H9 (cell line): ENCODE results near the gene GPC6. TPM values are rescaled to one million over a fixed set of nuclear protein-coding genes. Genes with fewer than 3 reads are reported as not detected.

Source experiments
- DNase-seq: peaks from one replicate; pipeline ENCODE4 v3.0.0-alpha.2; 2017
- H2AFZ ChIP-seq: one replicate; pipeline ENCODE4 v1.6.1; 2013; ENCODE audit warnings: mild to moderate bottlenecking, low read length, control low read depth, moderate library complexity
- H2AK5ac ChIP-seq: 2 replicates; pipeline ENCODE4 v1.6.1; 2013; ENCODE audit warnings: low read length, control low read depth, mixed read lengths; ENCODE audit not compliant: insufficient read length
- H2BK120ac ChIP-seq: one replicate; pipeline ENCODE4 v1.6.1; 2013; ENCODE audit warnings: low read depth, mild to moderate bottlenecking, low read length, control low read depth, inconsistent platforms; ENCODE audit not compliant: poor library complexity, severe bottlenecking
- H2BK12ac ChIP-seq: 2 replicates; pipeline ENCODE4 v1.6.1; 2013; ENCODE audit warnings: low read length, control low read depth, mixed read lengths, low read depth; ENCODE audit not compliant: insufficient read length
- H2BK15ac ChIP-seq: 2 replicates; pipeline ENCODE4 v1.6.1; 2013; ENCODE audit warnings: low read depth, low read length, control low read depth
- H2BK20ac ChIP-seq: one replicate; pipeline ENCODE4 v1.6.1; 2013; ENCODE audit warnings: low read depth, mild to moderate bottlenecking, low read length, control low read depth, inconsistent platforms; ENCODE audit not compliant: poor library complexity, severe bottlenecking
- H2BK5ac ChIP-seq: 2 replicates; pipeline ENCODE4 v1.6.1; 2013; ENCODE audit warnings: low read length, control low read depth, mixed read lengths; ENCODE audit not compliant: insufficient read length
- H3K14ac ChIP-seq: 2 replicates; pipeline ENCODE4 v1.6.1; 2013; ENCODE audit warnings: low read length, control low read depth; ENCODE audit not compliant: insufficient read depth
- H3K18ac ChIP-seq: 2 replicates; pipeline ENCODE4 v1.6.1; 2013; ENCODE audit warnings: low read depth, mild to moderate bottlenecking, mixed read lengths, low read length, control low read depth; ENCODE audit not compliant: insufficient read length
- H3K23ac ChIP-seq: 2 replicates; pipeline ENCODE4 v1.6.1; 2013; ENCODE audit warnings: low read length, control low read depth, mixed read lengths, low read depth; ENCODE audit not compliant: insufficient read length
- H3K23me2 ChIP-seq: 2 replicates; pipeline ENCODE4 v1.6.1; 2013; ENCODE audit warnings: low read depth, mild to moderate bottlenecking, mixed read lengths, low read length, control low read depth; ENCODE audit not compliant: insufficient read length, poor library complexity, severe bottlenecking
- H3K27ac ChIP-seq: 2 replicates; pipeline ENCODE4 v1.5.1; 2013; ENCODE audit warnings: low read length, control low read depth, mixed read lengths, low read depth; ENCODE audit not compliant: insufficient read length
- H3K27me3 ChIP-seq: 2 replicates; pipeline ENCODE4 v1.6.1; 2013; ENCODE audit warnings: low read length, control low read depth, inconsistent platforms; ENCODE audit not compliant: insufficient read depth
- H3K4ac ChIP-seq: 2 replicates; pipeline ENCODE4 v1.6.1; 2013; ENCODE audit warnings: low read depth, mild to moderate bottlenecking, control low read depth, inconsistent platforms, low read length, moderate library complexity
- H3K4me1 ChIP-seq: 2 replicates; pipeline ENCODE4 v1.6.1; 2013; ENCODE audit warnings: low read length, control low read depth, inconsistent platforms; ENCODE audit not compliant: insufficient read depth
- H3K4me2 ChIP-seq: 2 replicates; pipeline ENCODE4 v1.6.1; 2013; ENCODE audit warnings: low read length, control low read depth, mixed read lengths; ENCODE audit not compliant: insufficient read length, insufficient read depth
- H3K56ac ChIP-seq: 2 replicates; pipeline ENCODE4 v1.6.1; 2013; ENCODE audit warnings: low read depth, mild to moderate bottlenecking, mixed read lengths, low read length, control low read depth; ENCODE audit not compliant: insufficient read length
- H3K79me1 ChIP-seq: 2 replicates; pipeline ENCODE4 v1.6.1; 2013; ENCODE audit warnings: low read depth, mild to moderate bottlenecking, moderate library complexity, low read length, control low read depth, inconsistent platforms; ENCODE audit not compliant: insufficient read depth, poor library complexity, severe bottlenecking
- H3K79me2 ChIP-seq: 2 replicates; pipeline ENCODE4 v1.6.1; 2013; ENCODE audit warnings: low read length, control low read depth, inconsistent platforms; ENCODE audit not compliant: insufficient read depth
- H3K9ac ChIP-seq: 2 replicates; pipeline ENCODE4 v1.6.1; 2013; ENCODE audit warnings: low read length, control low read depth, mixed read lengths; ENCODE audit not compliant: insufficient read length; ENCODE audit errors: extremely low read depth
- H3K9me3 ChIP-seq: one replicate; pipeline ENCODE4 v1.6.1; 2013; ENCODE audit warnings: low read depth, low read length, inconsistent platforms; ENCODE audit not compliant: control insufficient read depth
- H3T11ph ChIP-seq: one replicate; pipeline ENCODE4 v1.6.1; 2013; ENCODE audit warnings: mild to moderate bottlenecking, low read length, control low read depth, inconsistent platforms
- H4K20me1 ChIP-seq: one replicate; pipeline ENCODE4 v1.6.1; 2013; ENCODE audit not compliant: control insufficient read depth, insufficient read length, insufficient read depth
- H4K5ac ChIP-seq: 2 replicates; pipeline ENCODE4 v1.6.1; 2013; ENCODE audit warnings: low read depth, mild to moderate bottlenecking, mixed read lengths, low read length, control low read depth; ENCODE audit not compliant: insufficient read length
- H4K8ac ChIP-seq: replicated peaks from 2 replicates; pipeline ENCODE4 v1.6.1; 2013; ENCODE audit warnings: low read length, control low read depth, mixed read lengths, low read depth; ENCODE audit not compliant: insufficient read length
- H4K91ac ChIP-seq: 2 replicates; pipeline ENCODE4 v1.6.1; 2013; ENCODE audit warnings: low read depth, mild to moderate bottlenecking, moderate library complexity, mixed read lengths, low read length, control low read depth; ENCODE audit not compliant: insufficient read length
- H3K27ac Mint-ChIP-seq, 3 experiments: 2 replicates in 2 of 3; 3 replicates in 1 of 3; pipeline ENCODE4 v1.8.0; 2020 to 2021; ENCODE audit warnings: mixed read lengths in 3 of 3, mild to moderate bottlenecking in 1 of 3, moderate library complexity in 1 of 3
- H3K27me3 Mint-ChIP-seq: 2 replicates; pipeline ENCODE4 v1.8.0; 2021; ENCODE audit warnings: low read depth, mild to moderate bottlenecking, moderate library complexity, mixed read lengths
- H3K36me3 Mint-ChIP-seq, 3 experiments: 2 replicates in 2 of 3; 3 replicates in 1 of 3; pipeline ENCODE4 v1.8.0; 2020 to 2021; ENCODE audit warnings: low read depth in 3 of 3, mixed read lengths in 3 of 3; ENCODE audit not compliant: insufficient read depth in 1 of 3
- H3K4me1 Mint-ChIP-seq, 2 experiments: 2 replicates each; pipeline ENCODE4 v1.8.0; 2020; ENCODE audit warnings: mixed read lengths in 2 of 2
- H3K4me3 Mint-ChIP-seq, 2 experiments: 2 replicates in 1 of 2; 3 replicates in 1 of 2; pipeline ENCODE4 v1.8.0; 2020 to 2021; ENCODE audit warnings: mild to moderate bottlenecking in 2 of 2, mixed read lengths in 2 of 2, moderate library complexity in 1 of 2
- H3K9me3 Mint-ChIP-seq, 2 experiments: 2 replicates in 1 of 2; 3 replicates in 1 of 2; pipeline ENCODE4 v1.8.0; 2020; ENCODE audit warnings: mild to moderate bottlenecking in 2 of 2, mixed read lengths in 2 of 2, moderate library complexity in 1 of 2
- CTCF ChIP-seq: fragments of 200-600 bp; sonication (generic); conservative IDR thresholded peaks from 3 replicates; pipeline ENCODE4 v1.8.0; 2021; ENCODE audit warnings: antibody characterized with exemption, mild to moderate bottlenecking
- WGBS: extraction: QIAGEN DNeasy Blood & Tissue Kit; methylation state at CpG from one replicate; pipeline ENCODE4 v1.1.7; 2013; ENCODE audit warnings: missing lambda C conversion rate, low lambda C conversion rate, mixed read lengths; ENCODE audit not compliant: insufficient read length; ENCODE audit errors: extremely low coverage; 5-methylcytosine and 5-hydroxymethylcytosine counted together
- total RNA-seq: library from RNA; stranded (reverse); gene quantifications from 2 replicates; pipeline ENCODE4 v1.2.1, GENCODE V29; 2021

The GPC6 gene
- total RNA-seq, 1 experiment from 2014 or later = 15.6 TPM

- H3K14ac ChIP-seq = no peak overlapping the region
- H3K56ac ChIP-seq = no peak overlapping the region
- no peak overlapping the region for H3K18ac ChIP-seq
- H2BK120ac ChIP-seq = no peak overlapping the region
- no peak overlapping the region for H3K23ac ChIP-seq
- no peak for TF ChIP-seq CTCF
- no peaks in the 10 kb centered on the region for H4K20me1 ChIP-seq
- H3K9ac ChIP-seq = no peak overlapping the region
- no peak overlapping the region for H3K4me2 ChIP-seq
- H4K5ac ChIP-seq = no peak overlapping the region
- no peak overlapping the region for H4K91ac ChIP-seq
- no peaks in the 10 kb centered on the region for H3K9me3 Mint-ChIP-seq
- H2BK12ac ChIP-seq = no peak overlapping the region
- no peaks in the 10 kb centered on the region for H3K79me2 ChIP-seq
- no peak overlapping the region for H2AFZ ChIP-seq
- no peak overlapping the region for H2BK5ac ChIP-seq
- H3K23me2 ChIP-seq = peaks cover 2% of the 10 kb centered on the region
- H3K4ac ChIP-seq = no peak overlapping the region
- no CpG with 5 or more reads among the region's 3 CpGs for whole genome bisulfite sequencing
- H3K79me1 ChIP-seq = no peaks in the 10 kb centered on the region
- peaks cover 11% of the 10 kb centered on the region; the same call in 1 of the 2 replicates for H3K4me1 ChIP-seq
- H3K27ac ChIP-seq = no peak overlapping the region
- H3T11ph ChIP-seq = no peak overlapping the region
- peaks cover 47 to 50% of the 10 kb centered on the region in 2 experiments for H3K4me1 Mint-ChIP-seq
- no peak overlapping the region for H2BK20ac ChIP-seq
- no peak for DNase-seq
- H3K9me3 ChIP-seq = no peaks in the 10 kb centered on the region
- no peak overlapping the region for H3K4me3 Mint-ChIP-seq
- H3K36me3 Mint-ChIP-seq = no peaks in the 10 kb centered on the region; a peak in 1 of 7 replicates
- no peak overlapping the region for H4K8ac ChIP-seq
- H3K27ac Mint-ChIP-seq = no peak overlapping the region
- no peaks in the 10 kb centered on the region for H3K27me3 Mint-ChIP-seq
- H3K27me3 ChIP-seq = no peaks in the 10 kb centered on the region
- H2BK15ac ChIP-seq = no peak overlapping the region
- H2AK5ac ChIP-seq = no peak overlapping the region
Measured at GRCh38 chr13:93811738-93812112, 585.1 kb downstream of the GPC6 start.
